Stimulated activated CD4-positive, alpha-beta T cell treated with anti-CD3 and anti-CD28 coated beads, Interleukin-2, amount 100 ng/mL, for 4 hours (primary cell): Measurements from ENCODE around the gene ATAD5.
"Not testable (repeated sequence)": the region's sequence is repeated elsewhere in the genome, so short reads cannot be mapped to it uniquely, and the experiment has no call there.

Experiments used
- DNase-seq: peaks from one replicate; pipeline ENCODE4 v3.0.0-alpha.2; 2020; ENCODE audit warnings: low read depth

Gene ATAD5

GRCh38 chr17:30822919-30823318 is 8.8 kb upstream of the ATAD5 start:
- not testable (repeated sequence) for DNase-seq

- no peak for DNase-seq
These were observed 8.3 kb upstream of the ATAD5 start for GRCh38 chr17:30823421-30823820.

GRCh38 chr17:30824002-30824355 is 7.8 kb upstream of the ATAD5 start:
- DNase-seq: no peak

DNA sequence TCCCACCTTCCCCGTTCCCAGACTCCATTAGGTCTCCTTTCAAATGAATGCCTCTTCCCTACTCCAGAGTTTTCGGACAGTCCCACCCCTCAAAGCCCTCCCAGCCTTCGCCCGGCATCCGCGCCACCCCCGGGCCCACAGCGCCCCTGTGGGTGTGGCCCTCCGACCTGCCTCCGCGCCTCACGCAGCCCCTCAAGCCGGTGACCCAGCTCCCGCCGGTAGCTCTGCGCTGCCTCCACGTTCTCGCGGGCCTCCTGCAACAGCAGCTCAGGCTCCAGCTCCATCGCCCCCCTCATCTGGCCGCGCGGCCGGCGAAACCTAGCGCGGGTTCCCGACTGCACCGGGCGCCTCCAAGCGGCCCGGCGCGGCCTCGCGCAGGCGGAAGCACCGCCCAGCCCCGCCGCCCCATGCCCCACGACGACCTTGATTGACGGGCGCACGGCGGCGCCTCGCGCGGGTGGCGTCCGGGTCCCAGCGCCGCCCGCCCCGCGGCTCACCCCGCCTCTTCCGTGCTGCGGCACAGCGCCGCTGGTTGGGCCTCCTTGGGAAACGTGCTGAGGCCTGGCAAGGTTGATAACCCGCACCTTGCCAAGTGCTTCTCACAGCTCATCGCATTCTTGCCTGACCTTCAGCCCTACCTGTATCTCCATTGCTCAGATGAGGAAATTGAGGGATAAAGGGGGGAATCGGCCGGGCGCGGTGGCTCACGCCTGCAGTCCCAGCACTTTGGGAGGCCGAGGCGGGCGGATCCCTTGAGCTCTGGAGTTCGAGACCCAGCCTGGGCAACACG is 7.2 kb upstream of the ATAD5 start, which contains the start of gene CRLF3:
Gene CRLF3, minus strand, starts transcription at position 337 of the 790 bp plus-strand sequence. Its CDS starts 41 bp downstream, at position 296.
- peak; percentile 83 for DNase-seq

DNA sequence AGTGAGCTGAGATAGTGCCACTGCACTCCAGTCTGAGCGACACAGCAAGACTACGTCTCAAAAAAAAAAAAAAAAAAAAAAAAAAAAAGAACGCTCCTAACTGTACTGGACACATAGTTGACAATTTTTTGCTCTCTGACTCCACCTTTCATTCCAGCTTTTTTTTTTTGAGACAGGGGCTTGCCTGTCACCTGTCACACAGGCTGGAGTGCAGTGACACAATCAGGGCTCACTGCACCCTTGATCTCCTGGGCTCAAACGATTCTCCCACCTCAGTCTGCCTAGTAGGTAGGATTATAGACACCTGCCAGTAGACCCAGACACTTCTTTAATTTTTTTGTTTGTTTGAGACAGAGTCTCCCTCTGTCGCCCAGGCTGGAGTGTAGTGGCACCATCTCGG is 4.7 kb upstream of the ATAD5 start:
- DNase-seq: no peak

- DNase-seq: no peak
These were observed 2.7 kb upstream of the ATAD5 start for GRCh38 chr17:30829022-30829421.

- DNase-seq: no peak
These were observed 509 bp upstream of the ATAD5 start for GRCh38 chr17:30831257-30831656.

- no peak for DNase-seq
These were observed 815 bp downstream of the ATAD5 start for GRCh38 chr17:30832438-30833124.

DNA sequence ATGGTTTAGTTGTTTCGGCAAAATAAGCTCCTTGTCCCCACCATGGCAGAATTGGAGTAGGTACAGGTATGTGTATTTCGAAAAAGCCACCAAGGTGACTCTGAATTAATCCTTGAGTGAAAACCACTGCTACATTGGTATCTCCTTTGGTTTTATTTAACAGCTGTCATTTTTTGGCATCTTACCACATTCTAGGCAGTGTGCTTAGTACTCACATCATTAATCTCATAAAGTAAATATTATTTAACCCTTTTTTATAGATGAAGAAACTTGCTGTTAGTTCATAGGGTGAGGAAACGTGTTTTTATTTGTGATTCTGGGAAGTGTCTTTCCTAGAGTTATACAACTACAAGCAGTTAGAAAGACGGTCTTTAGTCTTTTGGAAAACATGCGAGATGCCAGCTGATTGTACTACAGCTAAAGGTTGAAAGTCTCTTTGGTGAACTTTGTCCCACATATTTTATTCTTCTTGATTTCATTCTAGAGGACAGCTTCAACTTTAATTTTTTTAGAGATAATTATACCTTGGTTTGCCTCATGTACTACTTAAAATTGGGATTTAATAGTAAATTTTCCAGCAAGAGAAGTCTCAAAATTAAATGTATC is 6.5 kb downstream of the ATAD5 start:
- DNase-seq: no peak

DNA sequence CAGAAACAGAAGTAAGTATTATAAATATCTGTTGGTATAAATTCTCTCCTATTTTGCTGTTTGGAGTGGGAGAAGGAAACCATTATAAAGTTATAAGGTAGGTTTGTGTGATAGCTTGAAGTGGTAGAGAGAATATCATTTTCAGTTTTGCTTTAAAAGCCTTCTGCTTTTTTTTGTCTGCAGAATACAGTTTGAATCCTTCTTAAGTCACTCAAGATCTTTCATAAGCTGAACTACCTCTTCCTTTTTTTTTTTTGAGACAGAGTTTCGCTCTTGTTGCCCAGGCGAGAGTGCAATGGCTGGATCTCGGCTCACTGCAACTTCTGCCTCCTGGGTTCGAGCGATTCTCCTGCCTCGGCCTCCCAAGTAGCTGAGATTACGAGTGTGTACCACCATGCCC is 9.0 kb downstream of the ATAD5 start:
- DNase-seq: no peak

- DNase-seq: no peak
These were observed 16.3 kb downstream of the ATAD5 start for GRCh38 chr17:30848021-30848420.

DNA sequence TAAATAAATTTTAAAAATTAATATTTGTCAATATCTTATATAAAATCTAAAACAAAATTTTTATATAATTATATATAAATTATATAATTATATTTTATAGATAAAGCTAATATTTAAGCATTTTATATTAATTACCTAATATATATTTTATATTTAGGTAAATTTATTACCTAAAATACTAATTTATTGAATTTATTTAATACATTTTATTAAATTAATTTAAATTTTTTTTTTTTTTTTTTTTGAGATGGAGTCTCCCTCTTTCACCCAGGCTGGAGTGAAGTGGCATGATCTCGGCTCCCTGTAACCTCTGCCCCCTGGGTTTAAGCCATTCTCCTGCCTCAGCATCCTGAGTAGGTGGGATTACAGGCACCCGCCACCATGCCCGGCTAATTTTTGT is 22.4 kb downstream of the ATAD5 start:
- no peak for DNase-seq

DNA sequence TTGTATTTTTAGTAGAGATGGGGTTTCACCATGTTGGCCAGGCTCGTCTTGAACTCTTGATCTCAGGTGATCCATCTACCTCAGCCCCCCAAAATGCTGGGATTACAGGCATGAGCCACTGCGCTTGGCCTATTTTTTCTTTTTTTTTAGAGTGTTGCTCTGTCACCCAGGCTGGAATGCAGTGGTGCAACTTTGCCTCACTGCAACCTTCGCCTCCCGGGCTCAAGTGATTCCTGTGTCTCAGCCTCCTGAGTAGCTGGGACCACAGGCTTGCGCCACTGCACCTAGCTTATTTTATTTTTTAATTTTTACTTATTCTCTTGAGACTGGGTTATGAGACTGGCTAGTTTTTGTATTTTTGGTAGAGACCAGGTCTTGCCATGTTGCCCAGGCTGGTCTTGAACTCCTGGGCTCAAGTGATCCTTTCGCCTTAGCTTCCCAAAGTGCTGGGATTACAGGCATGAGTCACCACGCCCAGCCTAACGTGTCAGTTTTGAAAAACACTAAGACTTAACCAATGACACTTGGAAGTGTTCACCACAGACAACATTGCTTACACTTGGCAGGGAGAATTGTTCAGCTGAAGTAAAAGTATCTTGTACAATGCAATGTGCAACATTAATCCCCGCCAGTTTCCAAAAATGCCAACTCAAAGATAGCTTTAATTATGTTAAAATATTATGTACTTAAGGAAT is 26.9 kb downstream of the ATAD5 start:
- no peak for DNase-seq

- DNase-seq: no peak
These were observed 32.9 kb downstream of the ATAD5 start for GRCh38 chr17:30864636-30865035.

- DNase-seq: no peak
These were observed 37.2 kb downstream of the ATAD5 start for GRCh38 chr17:30869005-30869404.

DNA sequence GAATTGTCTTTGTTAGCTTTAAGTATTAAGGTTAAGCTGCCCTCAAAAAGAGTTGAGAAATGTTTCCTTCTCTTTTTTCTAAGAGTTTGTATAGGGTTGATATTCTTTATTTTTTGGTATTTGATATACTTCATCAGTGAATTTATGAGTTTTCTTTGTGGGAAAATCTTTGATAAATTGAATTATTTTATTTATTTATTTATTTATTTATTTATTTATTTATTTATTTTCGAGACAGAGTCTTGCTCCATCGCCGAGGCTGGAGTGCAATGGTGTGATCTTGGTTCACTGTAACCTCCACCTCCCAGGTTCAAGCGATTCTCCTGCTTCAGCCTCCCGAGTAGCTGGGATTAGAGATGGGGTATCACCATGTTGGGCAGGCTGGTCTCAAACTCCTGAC is 54.4 kb downstream of the ATAD5 start:
- no peak for DNase-seq

- DNase-seq: no peak
These were observed 62.5 kb downstream of the ATAD5 start for GRCh38 chr17:30894236-30894635.

GRCh38 chr17:30897311-30897710 is 65.5 kb downstream of the ATAD5 start:
- DNase-seq: no peak

- no peak for DNase-seq
These were observed 74.0 kb downstream of the ATAD5 start for GRCh38 chr17:30905742-30906100.

DNA sequence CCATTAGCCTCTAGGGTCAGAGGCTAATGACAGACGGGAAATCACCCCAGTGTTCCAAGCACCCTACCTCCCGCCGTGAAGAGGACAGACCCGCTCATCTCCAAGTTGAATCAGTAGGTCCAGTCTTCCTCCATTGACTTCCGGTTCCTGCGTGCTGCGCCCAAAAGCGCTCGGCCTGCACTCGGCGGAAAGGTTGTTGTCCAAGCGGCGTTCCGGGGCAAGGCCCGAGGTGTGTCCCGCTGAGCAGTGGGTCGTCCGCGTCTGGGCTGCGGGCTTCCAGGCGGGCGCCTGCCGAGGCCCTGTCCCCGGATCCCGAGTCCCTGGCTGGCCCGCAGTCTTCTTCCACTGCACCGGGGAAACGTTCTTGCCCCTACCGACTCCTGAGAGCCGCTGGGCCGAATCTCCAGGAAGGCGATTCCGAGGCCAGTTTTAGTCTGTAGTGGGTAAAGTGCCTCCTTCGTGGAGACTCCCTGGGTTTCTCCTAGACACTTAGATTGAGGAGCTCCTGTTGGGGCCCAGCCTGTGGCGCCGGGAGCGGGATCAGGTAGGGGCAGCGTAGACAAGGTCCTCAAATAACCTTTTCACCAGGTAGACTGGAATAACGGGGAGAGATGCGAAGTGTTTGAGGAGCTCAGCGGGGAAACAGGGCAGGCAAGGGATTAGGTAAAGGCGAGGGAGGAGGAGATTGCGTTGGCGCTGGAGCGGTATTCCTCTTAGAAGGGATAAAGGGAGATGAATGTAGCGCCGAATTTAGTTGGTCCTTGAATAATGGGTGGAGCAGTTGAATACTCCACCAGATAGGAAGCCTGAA is 74.5 kb downstream of the ATAD5 start, which contains the start of gene TEFM:
Gene TEFM, minus strand, starts transcription at position 138 of the 811 bp plus-strand sequence. Its CDS starts 40 bp downstream, at position 98.
- DNase-seq: peak; percentile 75

GRCh38 chr17:30908717-30909420 is 77.1 kb downstream of the ATAD5 start:
- no peak for DNase-seq
